Fibroblast of skin of right quadriceps (primary cell): ENCODE measurements around the gene DGUOK.
A peak's percentile ranks its signal among the peaks of the same experiment; 100 is the strongest.

Experiments used
- DNase-seq: peaks from one replicate; pipeline ENCODE4 v3.0.0-alpha.2; 2013

The DGUOK gene

DNA sequence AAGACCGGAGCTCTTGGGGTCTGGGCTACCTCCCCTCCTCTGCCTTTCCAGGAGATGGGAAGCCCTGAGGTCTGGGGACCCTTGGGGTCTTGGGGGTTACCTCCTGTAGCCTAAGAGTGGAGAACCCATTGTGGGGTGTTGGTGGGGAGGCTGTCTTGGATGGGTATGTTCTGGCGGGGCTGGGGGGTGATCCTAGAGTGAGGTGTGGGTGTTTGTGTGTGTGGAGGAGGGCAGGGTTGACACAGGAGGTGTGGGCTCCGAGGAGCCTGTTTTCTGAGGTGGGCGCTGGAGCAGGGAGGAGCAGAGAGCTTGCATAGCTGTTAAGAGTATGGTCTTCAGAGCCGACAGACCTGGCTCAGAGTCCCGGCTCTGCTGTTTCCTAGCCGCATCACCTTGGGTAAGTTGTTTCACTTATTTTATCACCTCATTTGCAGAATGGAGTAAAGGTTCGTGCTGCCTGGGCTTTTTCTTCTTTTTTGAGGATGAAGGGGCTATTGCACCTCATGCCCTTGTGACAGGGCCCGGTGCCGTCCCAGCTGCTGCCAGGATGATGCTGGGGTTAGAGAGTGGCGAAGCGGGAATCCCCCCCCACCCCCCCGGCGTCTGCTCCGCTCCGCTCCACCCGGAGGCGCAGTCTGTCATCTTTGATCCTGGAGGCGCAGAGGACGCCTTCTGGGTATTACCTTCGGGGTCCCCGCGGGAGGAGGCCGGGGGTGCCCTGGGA is 75.3 kb downstream of the DGUOK start:
- DNase-seq: no peak

DNA sequence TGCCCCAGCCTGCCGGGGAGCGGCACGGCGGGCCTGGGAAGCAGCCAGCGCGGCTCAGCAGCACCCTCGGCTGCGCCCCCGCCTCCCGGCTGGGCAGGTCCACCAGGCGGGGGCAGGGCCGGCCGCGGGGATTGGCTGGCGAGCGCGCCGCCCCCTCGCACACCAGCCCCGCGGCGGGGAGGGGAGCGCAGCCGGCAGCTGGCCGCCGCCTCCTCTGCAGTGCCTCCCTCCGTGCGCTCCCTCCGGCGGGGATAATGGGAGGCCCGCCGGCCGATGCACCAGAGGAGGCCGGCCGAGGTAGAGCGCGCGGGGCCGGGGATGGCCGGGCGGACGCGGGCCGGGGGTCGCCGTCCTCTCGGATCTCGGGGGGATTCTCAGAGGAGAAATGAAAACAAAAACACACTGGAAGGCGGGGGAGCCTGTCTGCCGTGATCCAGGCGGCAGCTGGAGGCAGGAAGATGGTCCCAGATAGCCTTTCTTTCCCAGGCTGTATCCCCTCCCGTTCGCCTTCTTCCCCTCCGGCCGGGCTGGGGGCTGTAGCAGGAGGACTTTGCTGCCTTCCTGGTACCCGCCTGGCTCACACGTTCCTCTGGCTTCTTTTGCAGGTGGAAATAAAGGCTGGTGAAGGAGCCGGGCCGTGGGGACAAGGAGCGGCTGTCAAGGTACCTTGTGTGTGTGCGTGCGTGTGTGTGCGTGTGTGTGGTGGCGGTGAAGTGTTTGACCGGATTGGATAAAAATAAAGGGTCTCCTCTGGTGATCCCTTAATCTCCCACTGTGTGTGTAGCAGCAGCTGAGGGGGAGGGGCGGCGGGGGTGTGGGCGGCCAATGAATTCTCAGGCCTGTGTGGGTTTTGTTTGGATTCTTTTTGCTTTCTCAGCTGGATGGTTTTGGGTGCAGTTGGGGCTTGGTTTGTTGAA is 76.1 kb downstream of the DGUOK start:
- peak; percentile 85 for DNase-seq

DNA sequence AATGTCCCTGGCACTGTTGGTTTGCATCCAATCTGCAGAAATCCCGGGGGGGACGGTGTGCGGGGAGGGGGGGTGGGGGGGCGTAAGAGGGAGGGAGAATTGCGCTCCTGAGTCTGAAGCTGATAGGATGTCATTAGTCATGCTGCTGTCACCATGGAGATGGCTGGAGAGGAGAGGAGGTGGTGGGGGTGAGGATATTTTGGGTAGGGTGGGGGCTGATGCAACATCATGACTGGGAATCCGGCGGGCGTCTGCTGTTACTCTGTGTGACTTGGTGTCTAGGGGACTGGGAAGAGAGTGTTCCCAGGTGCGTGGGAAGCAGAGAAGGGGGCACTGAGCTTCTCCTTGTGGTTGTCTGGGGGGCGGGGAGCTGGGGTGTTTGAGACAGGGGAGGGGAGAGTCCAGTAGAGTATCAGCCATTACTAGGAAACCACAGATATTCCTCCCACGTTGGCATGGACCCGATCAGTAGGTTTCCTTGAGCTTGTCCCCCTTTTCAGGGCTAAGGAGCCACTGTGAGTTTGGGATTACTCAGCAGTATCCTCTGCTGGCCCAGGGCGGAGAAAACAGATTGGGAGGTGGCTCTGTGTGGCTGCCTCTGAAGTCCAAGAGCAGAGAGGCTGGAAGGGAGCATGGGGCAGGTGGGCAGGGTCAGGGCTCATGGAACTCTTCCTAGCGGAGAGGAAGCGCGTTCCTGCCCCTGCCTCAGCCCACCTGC is 77.0 kb downstream of the DGUOK start:
- peak; percentile 89 for DNase-seq

DNA sequence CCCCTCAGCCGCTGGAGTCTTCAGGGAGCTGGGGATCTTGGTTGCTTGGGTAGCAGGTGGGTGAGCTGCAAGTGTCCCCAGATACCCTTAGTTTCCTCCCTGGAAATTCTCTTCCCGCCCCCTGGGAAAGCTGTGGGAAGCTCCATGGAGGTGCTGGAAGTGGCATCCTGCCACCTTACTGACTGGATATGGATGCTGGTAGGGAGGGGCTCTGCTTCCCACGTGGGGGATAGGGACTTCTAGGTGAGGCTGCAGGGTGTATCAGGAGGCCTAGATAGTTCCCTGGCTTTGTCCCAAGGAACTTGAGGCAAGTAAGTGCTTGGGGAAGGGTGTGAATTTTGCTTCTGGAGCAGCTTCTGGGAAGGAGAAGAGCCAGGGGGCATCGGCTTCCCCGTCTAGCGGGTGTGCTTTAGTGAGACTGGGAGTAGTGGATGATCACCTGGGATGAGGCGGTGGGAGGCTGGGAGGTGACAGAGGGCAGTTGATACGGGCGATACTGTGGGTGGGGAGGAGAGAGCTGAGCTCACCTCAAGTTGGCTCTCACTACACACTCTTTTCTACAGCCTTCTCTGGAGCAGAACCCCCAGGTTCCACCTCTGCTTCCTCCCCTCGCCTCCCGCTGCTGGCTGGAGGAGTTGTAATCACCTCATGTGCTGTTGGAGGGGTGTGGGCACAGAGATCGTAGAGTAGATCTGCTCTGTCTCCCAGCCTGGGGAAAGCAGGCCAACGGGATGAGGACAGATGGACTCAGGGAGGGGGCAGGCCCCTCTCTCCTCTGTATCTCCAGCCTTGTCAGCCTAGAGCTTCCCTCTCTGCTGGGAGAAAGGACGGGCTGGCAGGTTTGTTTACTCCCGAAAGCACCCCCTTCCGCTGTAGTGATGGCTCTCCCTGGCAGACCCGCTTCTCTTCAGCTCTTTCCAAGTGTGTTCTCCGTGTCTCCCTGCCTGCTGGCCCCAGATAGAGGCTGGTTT is 77.8 kb downstream of the DGUOK start:
- DNase-seq: no peak

DNA sequence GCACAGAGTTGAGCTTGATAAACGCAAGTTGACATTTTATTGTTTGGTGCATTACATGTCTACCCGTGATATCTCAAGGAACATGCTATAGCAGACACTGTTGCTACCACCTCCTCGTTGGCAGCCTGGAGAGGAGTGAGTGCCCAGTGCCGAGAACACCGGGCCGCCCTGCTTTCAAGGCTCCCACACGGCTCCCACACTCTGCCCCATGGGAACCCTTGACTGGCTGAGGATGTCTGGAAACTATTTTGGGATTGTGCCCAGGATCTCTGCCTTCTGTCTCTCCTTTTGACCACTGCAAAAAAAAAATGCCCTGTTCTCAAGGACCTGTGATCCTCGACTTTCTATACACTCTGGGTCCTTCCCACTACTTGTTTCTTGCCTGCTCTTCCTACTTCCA is 79.1 kb downstream of the DGUOK start:
- no peak for DNase-seq

DNA sequence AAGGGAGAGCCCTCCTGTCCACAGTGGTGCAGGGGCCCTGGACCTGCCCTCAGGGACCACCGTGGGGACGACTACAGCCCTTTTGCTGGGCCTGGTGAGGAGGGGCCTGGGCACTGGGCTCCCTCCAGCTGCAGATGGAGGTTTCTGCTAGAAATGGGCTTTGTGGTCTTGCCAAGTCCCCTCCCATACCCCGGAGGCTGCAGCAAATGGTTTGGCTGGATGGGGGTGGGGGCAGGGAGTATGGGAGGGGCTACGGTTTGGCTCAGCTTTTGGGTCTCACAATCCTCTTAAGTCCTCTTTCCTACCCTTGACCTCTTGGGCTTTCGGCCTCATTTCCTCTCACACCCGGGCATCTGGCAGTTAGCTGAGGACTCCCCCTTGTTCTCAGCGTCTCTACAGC is 79.8 kb downstream of the DGUOK start:
- DNase-seq: no peak

DNA sequence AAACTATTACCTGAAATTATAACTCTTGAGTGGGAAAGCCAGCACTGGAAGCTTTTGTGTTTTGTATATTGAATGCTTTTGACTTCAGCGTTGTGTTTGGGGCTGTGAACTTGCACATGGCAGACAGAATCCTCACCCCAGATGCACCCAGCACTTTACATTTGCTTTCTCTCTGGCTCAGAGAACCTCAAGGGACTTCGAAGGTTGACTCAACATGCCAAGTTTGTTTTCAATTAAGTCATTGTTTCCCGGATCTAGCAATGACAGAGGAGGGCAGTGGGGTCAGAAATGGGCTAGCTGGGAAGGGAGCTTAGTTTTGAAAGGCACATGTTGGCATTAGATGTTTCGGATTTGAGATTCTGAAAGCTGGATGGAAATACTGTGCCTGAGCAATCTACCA is 80.4 kb downstream of the DGUOK start:
- DNase-seq: peak; percentile 53

DNA sequence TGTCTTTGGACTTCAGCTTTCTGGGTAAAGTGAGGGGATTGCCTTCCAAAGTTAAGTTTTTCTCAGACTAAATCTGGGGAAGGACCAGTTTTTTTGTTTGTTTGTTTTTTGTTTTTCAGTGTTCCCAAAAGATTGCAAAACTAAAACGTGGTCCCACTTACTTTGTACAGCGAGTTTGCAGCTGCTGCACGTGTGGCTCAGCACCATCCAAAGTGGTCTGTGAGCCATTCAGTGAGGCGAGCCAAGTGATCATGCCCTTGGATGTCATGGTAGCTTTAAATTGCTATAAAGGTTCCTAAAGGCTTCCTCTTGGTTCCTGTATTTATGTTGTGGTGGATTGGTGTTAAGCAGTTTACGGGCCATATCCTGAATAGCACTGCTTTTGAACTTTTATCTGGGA is 81.0 kb downstream of the DGUOK start:
- DNase-seq: no peak
